Dendritic cell treated with granulocyte-macrophage colony-stimulating factor and Interleukin-4, amounts not matched to agents 40 ng/mL and 50 ng/mL, for 4 days (primary cell): Measurements from ENCODE around the gene TXNIP.

ENCODE experiments used
- H3K27ac Mint-ChIP-seq: one replicate; pipeline ENCODE4 v1.8.0; 2022; ENCODE audit warnings: mild to moderate bottlenecking, mixed read lengths
- H3K27me3 Mint-ChIP-seq: one replicate; pipeline ENCODE4 v1.8.0; 2022; ENCODE audit warnings: mild to moderate bottlenecking, mixed read lengths
- H3K36me3 Mint-ChIP-seq: one replicate; pipeline ENCODE4 v1.8.0; 2022; ENCODE audit warnings: low read depth, mixed read lengths
- H3K4me1 Mint-ChIP-seq: one replicate; pipeline ENCODE4 v1.8.0; 2022; ENCODE audit warnings: low read depth, mixed read lengths
- H3K4me3 Mint-ChIP-seq: one replicate; pipeline ENCODE4 v1.8.0; 2022; ENCODE audit warnings: mild to moderate bottlenecking, moderate library complexity, mixed read lengths
- H3K9me3 Mint-ChIP-seq: one replicate; pipeline ENCODE4 v1.8.0; 2022; ENCODE audit warnings: mixed read lengths
- intact Hi-C: fragments of 100-400 bp; cut with micrococcal nuclease; formaldehyde crosslinking; loops from one replicate; pipeline ENCODE4 v1.15.0; 2022

Gene TXNIP

DNA sequence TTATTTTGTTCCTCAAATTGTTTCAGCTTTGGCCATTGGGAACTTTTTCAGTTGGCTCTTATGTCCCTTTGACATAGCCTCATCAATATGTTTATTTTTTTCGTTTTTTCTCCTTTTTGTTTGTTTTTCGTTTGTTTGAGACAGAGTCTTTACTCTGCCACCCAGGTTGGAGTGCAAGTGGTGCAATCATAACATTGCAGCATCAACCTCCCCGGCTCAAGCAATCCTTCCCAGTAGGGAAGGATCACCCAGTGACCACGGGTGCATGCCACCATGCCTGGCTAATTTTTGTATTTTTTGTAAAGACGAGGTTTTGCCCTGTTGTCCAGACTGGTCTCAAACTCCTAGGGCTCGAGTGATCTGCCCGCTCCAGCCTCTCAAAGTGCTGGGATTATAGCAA lies 23.8 kb downstream of the TXNIP start:
- peaks cover 28% of the 10 kb centered on the region for H3K36me3 Mint-ChIP-seq
- intact Hi-C loops = no loop called here
- no peaks in the 10 kb centered on the region for H3K27me3 Mint-ChIP-seq
- H3K4me1 Mint-ChIP-seq = peaks cover 5% of the 10 kb centered on the region
- H3K4me3 Mint-ChIP-seq = no peak overlapping the region
- H3K9me3 Mint-ChIP-seq = no peaks in the 10 kb centered on the region
- H3K27ac Mint-ChIP-seq = no peak overlapping the region

DNA sequence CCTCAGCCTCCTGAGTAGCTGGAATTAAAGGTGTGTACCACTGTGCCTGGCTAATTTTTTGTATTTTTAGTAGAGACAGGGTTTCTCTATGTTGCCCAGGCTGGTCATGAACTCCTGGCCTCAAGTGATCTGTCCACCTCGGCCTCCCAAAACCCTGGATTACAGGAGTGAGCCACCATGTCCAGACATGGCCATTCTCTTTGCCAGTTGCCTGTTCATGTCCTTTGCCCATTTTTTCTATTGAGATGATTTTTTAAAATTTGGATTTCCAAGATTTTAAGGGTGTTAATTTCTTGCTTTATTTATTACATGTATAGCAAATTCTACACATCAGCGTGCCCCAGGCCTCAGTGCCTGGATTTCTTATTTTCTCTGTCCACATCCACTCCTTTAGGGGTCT lies 29.1 kb downstream of the TXNIP start:
- peaks cover 7% of the 10 kb centered on the region for H3K9me3 Mint-ChIP-seq
- no peak overlapping the region for H3K27ac Mint-ChIP-seq
- H3K4me3 Mint-ChIP-seq = no peak overlapping the region
- H3K36me3 Mint-ChIP-seq = peaks cover 20% of the 10 kb centered on the region
- intact Hi-C loops = no loop called here
- H3K4me1 Mint-ChIP-seq = peaks cover 28% of the 10 kb centered on the region
- H3K27me3 Mint-ChIP-seq = peaks cover 8% of the 10 kb centered on the region

DNA sequence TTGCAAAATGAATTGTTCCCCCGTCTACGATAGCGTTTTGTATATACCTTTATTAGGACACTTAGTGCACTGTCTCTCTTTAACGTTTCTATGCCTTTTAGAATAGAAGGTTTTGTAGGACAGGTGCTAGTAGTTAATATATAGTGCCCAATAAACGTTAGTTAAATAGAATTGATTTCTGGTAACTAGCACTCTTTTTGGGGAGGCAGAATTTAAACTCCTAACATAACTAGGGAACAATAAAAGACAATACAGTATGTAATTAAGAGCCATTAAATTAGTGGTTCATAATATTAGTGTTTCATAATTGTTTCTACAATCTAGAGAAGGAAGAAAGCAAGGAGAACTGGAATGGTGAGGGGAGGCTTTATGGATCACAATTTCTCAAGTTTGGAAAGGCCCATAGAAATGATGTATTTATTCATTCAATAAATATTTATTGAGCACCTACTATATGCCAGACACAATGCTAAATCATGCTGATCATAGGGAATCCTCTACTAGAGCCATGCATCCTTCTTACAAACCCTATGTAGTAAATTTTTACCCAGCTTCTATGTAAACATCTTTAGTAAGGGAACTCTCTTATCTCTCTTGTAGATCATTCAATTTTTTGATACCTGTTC lies 31.1 kb downstream of the TXNIP start:
- Mint-ChIP-seq H3K27ac (peak overlapping the region; percentile 94), H3K36me3 (peaks cover 27% of the 10 kb centered on the region), H3K9me3 (peaks cover 7% of the 10 kb centered on the region), H3K4me1 (peaks cover 48% of the 10 kb centered on the region), H3K27me3 (peaks cover 27% of the 10 kb centered on the region), H3K4me3 (peak overlapping the region; percentile 85)
- intact Hi-C loops = loop anchor here (2.0 kb wide), 1 partner anchor 38 kb away; the partner anchor contains the start of gene RBM8A

GRCh38 chr1:145964328-145965118 lies 31.9 kb downstream of the TXNIP start, which contains the start of the genes ANKRD34A and POLR3GL:
TSS of gene ANKRD34A (minus strand) at chr1:145964575. CDS start at chr1:145961759, 2,816 bp downstream.
TSS of gene POLR3GL (plus strand) at chr1:145964690. CDS start at chr1:145974866, 10,176 bp downstream.
- intact Hi-C loops = loop anchor here (2.0 kb wide), 1 partner anchor 38 kb away; the partner anchor contains the start of gene RBM8A
- Mint-ChIP-seq H3K4me3 (peak within 1 kb of the TSS; percentile 85), H3K4me1 (peaks cover 55% of the 10 kb centered on the region), H3K36me3 (peaks cover 27% of the 10 kb centered on the region), H3K27me3 (peaks cover 29% of the 10 kb centered on the region), H3K27ac (peak within 1 kb of the TSS; percentile 94), H3K9me3 (peaks cover 7% of the 10 kb centered on the region)

DNA sequence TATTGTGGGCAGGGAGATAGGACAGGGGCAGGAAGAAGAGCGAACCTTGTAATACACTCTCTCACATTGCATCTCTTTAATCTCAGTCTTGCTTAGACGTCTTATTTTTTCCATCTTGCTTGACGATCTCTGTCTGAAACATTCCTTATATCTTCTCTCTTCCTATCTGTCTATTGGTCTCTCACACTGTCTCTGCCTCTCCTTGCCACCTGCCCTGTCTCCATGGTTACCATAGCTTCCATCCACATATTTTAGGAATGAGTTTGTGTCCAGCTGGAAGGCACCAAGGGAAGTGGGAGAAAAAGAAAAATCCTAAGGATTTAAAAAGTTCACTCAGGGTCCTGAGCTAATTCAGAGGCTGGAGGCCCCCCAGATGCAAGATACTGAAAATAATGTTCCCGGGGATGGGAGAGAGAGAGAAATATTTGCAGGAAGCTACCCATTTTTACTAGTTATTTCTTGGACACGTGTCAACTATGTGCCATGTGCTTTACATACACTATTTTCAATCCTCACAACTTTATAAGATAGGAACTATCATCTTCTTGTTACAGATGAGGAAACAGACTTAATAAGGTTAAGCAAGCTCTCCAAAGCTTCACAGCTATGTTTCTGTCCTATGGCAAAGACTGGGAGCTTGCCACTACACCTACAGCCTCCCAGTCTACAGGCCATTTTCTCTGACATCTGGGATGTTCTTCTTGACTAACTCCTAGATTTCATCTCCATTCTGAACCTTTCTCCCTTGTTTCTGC lies 32.9 kb downstream of the TXNIP start:
- peaks cover 27% of the 10 kb centered on the region for H3K36me3 Mint-ChIP-seq
- H3K27ac Mint-ChIP-seq = peak overlapping the region; percentile 94
- intact Hi-C loops = loop anchor here (2.0 kb wide), 1 partner anchor 37 kb away; the partner anchor contains the start of gene RBM8A
- H3K4me3 Mint-ChIP-seq = peak overlapping the region; percentile 85
- H3K4me1 Mint-ChIP-seq = peaks cover 66% of the 10 kb centered on the region
- peaks cover 29% of the 10 kb centered on the region for H3K27me3 Mint-ChIP-seq
- peaks cover 7% of the 10 kb centered on the region for H3K9me3 Mint-ChIP-seq

DNA sequence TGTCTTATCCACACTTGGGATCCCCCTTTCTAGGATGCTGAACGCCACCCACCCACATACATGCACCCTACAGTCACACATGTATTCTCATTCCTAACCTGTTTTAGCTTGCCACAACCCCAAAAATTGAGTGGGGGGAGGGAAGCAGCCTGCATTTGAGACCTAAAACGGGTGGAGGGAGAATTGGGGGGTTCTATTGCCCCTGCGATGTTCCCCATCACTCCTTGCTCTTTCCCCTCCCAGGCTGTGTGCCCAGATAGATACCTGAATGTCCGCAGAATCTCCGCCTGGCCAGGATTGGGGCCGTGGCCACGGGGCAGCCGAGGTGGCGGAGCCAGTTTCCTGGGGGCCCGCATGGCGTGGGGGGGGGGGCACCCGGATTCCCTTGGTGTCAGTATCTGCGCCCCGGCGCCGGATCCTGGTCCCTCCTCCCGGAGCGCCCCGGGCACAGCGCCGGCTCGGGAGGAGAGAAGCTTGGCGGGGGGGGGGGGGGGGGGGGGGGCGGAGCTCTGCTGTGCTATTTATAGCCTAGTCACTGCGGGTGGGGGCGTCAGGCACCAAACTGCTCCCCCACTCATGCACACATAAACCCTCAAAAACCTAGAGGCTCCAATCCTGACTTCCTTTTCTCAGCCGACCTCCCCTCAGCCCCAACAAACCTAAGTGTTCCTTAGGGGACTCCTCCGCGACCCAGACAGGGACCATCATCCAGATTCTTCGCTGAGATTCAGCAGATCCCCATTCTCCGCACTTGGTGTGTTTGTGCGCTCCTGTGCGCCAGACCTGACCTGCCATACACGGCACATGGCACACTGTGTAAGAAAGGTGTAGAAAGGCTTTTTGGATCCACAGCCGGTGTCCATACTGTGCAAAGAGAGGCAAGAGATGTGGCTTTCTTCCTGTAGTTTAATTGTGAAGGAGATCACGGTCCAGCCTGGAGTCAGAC lies 33.9 kb downstream of the TXNIP start:
- Mint-ChIP-seq H3K4me1 (peaks cover 73% of the 10 kb centered on the region), H3K27me3 (peaks cover 29% of the 10 kb centered on the region), H3K36me3 (peaks cover 21% of the 10 kb centered on the region), H3K9me3 (peaks cover 6% of the 10 kb centered on the region), H3K27ac (peak overlapping the region; percentile 60), H3K4me3 (peak overlapping the region; percentile 78)
- intact Hi-C loops = no loop called here

- Mint-ChIP-seq H3K27me3 (peaks cover 29% of the 10 kb centered on the region), H3K9me3 (no peaks in the 10 kb centered on the region), H3K4me3 (peak overlapping the region; percentile 78), H3K4me1 (peaks cover 81% of the 10 kb centered on the region), H3K36me3 (peaks cover 15% of the 10 kb centered on the region), H3K27ac (peak overlapping the region; percentile 60)
- intact Hi-C loops = no loop called here
Measured at GRCh38 chr1:145961425-145962156, 34.8 kb downstream of the TXNIP start.

GRCh38 chr1:145961109-145961424 lies 35.3 kb downstream of the TXNIP start:
- Mint-ChIP-seq H3K4me3 (peak overlapping the region; percentile 78), H3K9me3 (no peaks in the 10 kb centered on the region), H3K4me1 (peaks cover 86% of the 10 kb centered on the region), H3K27me3 (peaks cover 29% of the 10 kb centered on the region), H3K27ac (peak overlapping the region; percentile 60), H3K36me3 (peaks cover 15% of the 10 kb centered on the region)
- intact Hi-C loops = no loop called here

DNA sequence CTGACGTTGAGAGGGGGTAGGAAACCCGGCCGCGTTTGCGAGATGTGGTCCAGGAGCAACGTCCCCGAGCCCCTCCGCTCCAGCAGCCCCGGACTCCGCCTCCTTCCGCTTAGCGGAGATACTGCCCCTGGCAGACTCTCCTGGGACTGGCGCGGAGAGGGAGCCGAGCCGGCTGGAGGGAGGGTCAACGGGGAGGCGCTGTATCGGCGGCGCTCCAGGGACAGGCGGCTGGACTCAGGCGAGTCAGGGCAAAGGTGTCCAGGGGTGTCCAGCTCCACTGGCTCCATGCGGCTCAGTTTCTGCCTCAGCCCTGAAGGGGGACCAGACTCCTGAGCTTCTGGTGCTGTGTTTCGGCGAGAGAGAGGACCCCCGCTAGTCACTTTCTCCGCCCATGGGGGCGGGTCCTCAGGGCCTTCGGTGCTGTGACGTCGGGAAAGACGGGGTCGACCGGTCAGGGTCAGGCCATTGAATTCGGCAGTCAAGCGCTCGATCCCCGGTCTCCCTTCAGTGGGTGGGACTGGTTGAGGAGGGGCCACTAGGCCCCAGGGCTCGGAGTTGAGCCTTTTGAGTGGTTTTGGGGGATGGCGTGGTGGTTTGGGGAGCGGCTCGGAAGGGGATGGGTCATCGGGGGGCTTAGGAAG lies 35.8 kb downstream of the TXNIP start:
- Mint-ChIP-seq H3K36me3 (peaks cover 15% of the 10 kb centered on the region), H3K4me3 (peak overlapping the region; percentile 78), H3K27ac (peak overlapping the region; percentile 60), H3K27me3 (peaks cover 29% of the 10 kb centered on the region), H3K4me1 (peaks cover 91% of the 10 kb centered on the region), H3K9me3 (no peaks in the 10 kb centered on the region)
- intact Hi-C loops = no loop called here

GRCh38 chr1:145959957-145960467 lies 36.4 kb downstream of the TXNIP start:
- Mint-ChIP-seq H3K4me1 (peaks cover 92% of the 10 kb centered on the region), H3K4me3 (peak overlapping the region; percentile 78)
- intact Hi-C loops = no loop called here

DNA sequence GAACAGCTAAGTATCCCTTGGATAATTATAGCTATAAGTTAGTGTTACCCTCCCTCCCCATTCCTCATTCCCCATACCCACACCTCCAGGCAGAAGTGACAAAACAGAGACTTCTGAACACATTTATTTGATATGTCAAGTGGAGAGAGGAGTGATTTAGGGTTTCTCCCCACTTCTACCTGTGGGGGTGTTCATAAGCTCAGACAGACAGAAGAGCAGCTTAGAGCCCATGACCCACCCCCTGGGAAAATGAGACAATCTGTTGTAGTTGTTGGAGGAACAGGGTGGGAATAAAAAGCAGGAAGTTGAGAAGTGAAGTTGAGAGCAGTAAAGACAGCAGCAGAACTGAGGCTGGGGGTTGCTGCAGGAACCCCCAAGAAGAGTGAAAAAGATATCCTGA lies 37.0 kb downstream of the TXNIP start:
- Mint-ChIP-seq H3K4me1 (peaks cover 96% of the 10 kb centered on the region), H3K27me3 (peaks cover 29% of the 10 kb centered on the region), H3K36me3 (peaks cover 10% of the 10 kb centered on the region), H3K27ac (peak overlapping the region; percentile 25), H3K9me3 (no peaks in the 10 kb centered on the region), H3K4me3 (peak overlapping the region; percentile 37)
- intact Hi-C loops = no loop called here

More at GRCh38 chr1:145959957-145960467, 36.4 kb downstream of the TXNIP start:
- Mint-ChIP-seq H3K27ac (peak overlapping the region; percentile 25), H3K36me3 (peaks cover 15% of the 10 kb centered on the region), H3K27me3 (peaks cover 29% of the 10 kb centered on the region), H3K9me3 (no peaks in the 10 kb centered on the region)

DNA sequence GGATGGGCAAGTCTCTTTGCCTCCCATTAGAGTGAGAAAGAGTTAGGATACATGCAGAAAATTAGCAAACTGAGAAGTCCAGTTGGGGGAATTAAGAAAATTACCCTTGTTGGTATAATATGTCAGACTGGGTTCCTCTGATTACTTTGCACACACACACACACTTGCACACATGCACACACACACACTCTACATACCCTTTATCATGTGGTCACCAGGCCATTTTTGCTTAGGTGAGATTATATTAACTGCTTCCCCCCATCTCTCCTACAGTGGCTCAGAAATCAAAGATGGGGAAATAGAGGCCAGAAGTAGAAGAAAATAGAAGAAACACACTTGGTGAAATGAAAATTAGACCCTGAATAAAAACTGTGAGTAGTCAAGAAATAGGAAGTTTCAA lies 37.6 kb downstream of the TXNIP start:
- H3K4me3 Mint-ChIP-seq = no peak overlapping the region
- no peak overlapping the region for H3K27ac Mint-ChIP-seq
- no peaks in the 10 kb centered on the region for H3K9me3 Mint-ChIP-seq
- H3K27me3 Mint-ChIP-seq = peaks cover 29% of the 10 kb centered on the region
- intact Hi-C loops = no loop called here
- H3K4me1 Mint-ChIP-seq = peaks cover 90% of the 10 kb centered on the region
- H3K36me3 Mint-ChIP-seq = peaks cover 7% of the 10 kb centered on the region
